ENCODE results near the gene TUT1. TPM values are rescaled to one million over a fixed set of nuclear protein-coding genes. Genes with fewer than 3 reads are reported as not detected.
"Not testable (repeated sequence)": the region's sequence is repeated elsewhere in the genome, so short reads cannot be mapped to it uniquely, and the experiment has no call there.

Gene TUT1
- polyA plus RNA-seq = 18.7 TPM
- long read RNA-seq, donor 1, partial matches to known transcripts = 0 of 1 reads
- long read RNA-seq, donor 1, other reads (novel, unspliced or antisense) = 0 of 1 reads
- long read RNA-seq, donor 2, partial matches to known transcripts = 0 of 6 reads
- long read RNA-seq, donor 2, other reads (novel, unspliced or antisense) = 0 of 6 reads
- long read RNA-seq, donor 3 = 0 reads
- long read RNA-seq, donor 4 = 0 reads
- long read RNA-seq, donor 5, partial matches to known transcripts = 0 of 1 reads
- long read RNA-seq, donor 5, other reads (novel, unspliced or antisense) = 0 of 1 reads
- long read RNA-seq, donor 6, partial matches to known transcripts = 0 of 4 reads
- long read RNA-seq, donor 6, other reads (novel, unspliced or antisense) = 0 of 4 reads
- long read RNA-seq, donor 7, partial matches to known transcripts = 0 of 1 reads
- long read RNA-seq, donor 7, other reads (novel, unspliced or antisense) = 0 of 1 reads
- long read RNA-seq, donor 8, partial matches to known transcripts = 0 of 3 reads
- long read RNA-seq, donor 8, other reads (novel, unspliced or antisense) = 0 of 3 reads
- long read RNA-seq, donor 9, partial matches to known transcripts = 0 of 3 reads
- long read RNA-seq, donor 9, other reads (novel, unspliced or antisense) = 0 of 3 reads
- long read RNA-seq, donor 10, partial matches to known transcripts = 0 of 5 reads
- long read RNA-seq, donor 10, other reads (novel, unspliced or antisense) = 0 of 5 reads
- long read RNA-seq, donor 11, partial matches to known transcripts = 0 of 4 reads
- long read RNA-seq, donor 11, other reads (novel, unspliced or antisense) = 0 of 4 reads

GRCh38 chr11:62591448-62592145, at the start of gene TUT1:
Gene TUT1, minus strand, starts transcription at chr11:62591523. Its CDS starts 38 bp downstream, at chr11:62591485.
- peak within 1 kb of the TSS; percentile 82 for H3K4me3 ChIP-seq (ENCODE audit: low read length)
- H3K27me3 ChIP-seq (ENCODE audit: control insufficient read depth, insufficient read depth, low read length) = no peaks in the 10 kb centered on the region
- H3K4me1 ChIP-seq (ENCODE audit: control insufficient read depth, insufficient read depth, low read length) = peaks cover 12% of the 10 kb centered on the region
- peaks cover 45% of the 10 kb centered on the region for H3K36me3 ChIP-seq (ENCODE audit: control insufficient read depth, insufficient read depth, low read length)
- peak; percentile 98 to 99 for DNase-seq
- WGBS (ENCODE audit: insufficient coverage, low lambda C conversion rate) = no CpG with 5 or more reads among the region's 58 CpGs
- H3K9me3 ChIP-seq (ENCODE audit: control insufficient read depth, low read depth, low read length) = no peaks in the 10 kb centered on the region
- H3K27ac ChIP-seq (ENCODE audit: low read length) = peak within 1 kb of the TSS; percentile 86

GRCh38 chr11:62632492-62632891, 41.2 kb upstream of the TUT1 start:
- Histone ChIP-seq H3K4me3 (ENCODE audit: low read length) (no peak overlapping the region), H3K36me3 (ENCODE audit: control insufficient read depth, insufficient read depth, low read length) (peaks cover 88% of the 10 kb centered on the region), H3K27me3 (ENCODE audit: control insufficient read depth, insufficient read depth, low read length) (no peaks in the 10 kb centered on the region), H3K9me3 (ENCODE audit: control insufficient read depth, low read depth, low read length) (no peaks in the 10 kb centered on the region), H3K27ac (ENCODE audit: low read length) (no peak overlapping the region), H3K4me1 (ENCODE audit: control insufficient read depth, insufficient read depth, low read length) (no peaks in the 10 kb centered on the region)
- DNase-seq = no peak
- no CpG with 5 or more reads among the region's 6 CpGs for WGBS (ENCODE audit: insufficient coverage, low lambda C conversion rate)

- Histone ChIP-seq H3K36me3 (ENCODE audit: control insufficient read depth, insufficient read depth, low read length) (peaks cover 74% of the 10 kb centered on the region), H3K9me3 (ENCODE audit: control insufficient read depth, low read depth, low read length) (no peaks in the 10 kb centered on the region)
Measured at GRCh38 chr11:62627713-62628112, 36.4 kb upstream of the TUT1 start.

GRCh38 chr11:62622476-62623089, 31.3 kb upstream of the TUT1 start:
- peak overlapping the region; percentile 93 for H3K4me3 ChIP-seq (ENCODE audit: low read length)

More at GRCh38 chr11:62627713-62628112, 36.4 kb upstream of the TUT1 start:
- no peak for DNase-seq
- Histone ChIP-seq H3K27ac (ENCODE audit: low read length) (no peak overlapping the region), H3K27me3 (ENCODE audit: control insufficient read depth, insufficient read depth, low read length) (no peaks in the 10 kb centered on the region), H3K4me1 (ENCODE audit: control insufficient read depth, insufficient read depth, low read length) (no peaks in the 10 kb centered on the region), H3K4me3 (ENCODE audit: low read length) (no peak overlapping the region)
- WGBS (ENCODE audit: insufficient coverage, low lambda C conversion rate) = no CpG with 5 or more reads among the region's 3 CpGs

GRCh38 chr11:62621567-62622470, 30.5 kb upstream of the TUT1 start, which contains the start of gene B3GAT3:
Gene B3GAT3, minus strand, starts transcription at chr11:62621986. Its CDS starts 39 bp downstream, at chr11:62621947.
- H3K27ac ChIP-seq (ENCODE audit: low read length) = peak within 1 kb of the TSS; percentile 82
- H3K9me3 ChIP-seq (ENCODE audit: control insufficient read depth, low read depth, low read length) = no peaks in the 10 kb centered on the region
- H3K4me3 ChIP-seq (ENCODE audit: low read length) = peak within 1 kb of the TSS; percentile 93
- peak; percentile 98 for DNase-seq
- H3K27me3 ChIP-seq (ENCODE audit: control insufficient read depth, insufficient read depth, low read length) = no peaks in the 10 kb centered on the region
- H3K36me3 ChIP-seq (ENCODE audit: control insufficient read depth, insufficient read depth, low read length) = peaks cover 27% of the 10 kb centered on the region
- peaks cover 10% of the 10 kb centered on the region for H3K4me1 ChIP-seq (ENCODE audit: control insufficient read depth, insufficient read depth, low read length)
- WGBS (ENCODE audit: insufficient coverage, low lambda C conversion rate) = no CpG with 5 or more reads among the region's 77 CpGs

More at GRCh38 chr11:62622476-62623089, 31.3 kb upstream of the TUT1 start:
- no peak for DNase-seq
- no peaks in the 10 kb centered on the region for H3K9me3 ChIP-seq (ENCODE audit: control insufficient read depth, low read depth, low read length)
- 80% methylated on average over 2 of the region's 7 CpGs for WGBS (ENCODE audit: insufficient coverage, low lambda C conversion rate)
- peaks cover 25% of the 10 kb centered on the region for H3K36me3 ChIP-seq (ENCODE audit: control insufficient read depth, insufficient read depth, low read length)
- H3K27ac ChIP-seq (ENCODE audit: low read length) = peak overlapping the region; percentile 82
- no peaks in the 10 kb centered on the region for H3K27me3 ChIP-seq (ENCODE audit: control insufficient read depth, insufficient read depth, low read length)
- peaks cover 10% of the 10 kb centered on the region for H3K4me1 ChIP-seq (ENCODE audit: control insufficient read depth, insufficient read depth, low read length)

- Histone ChIP-seq H3K27me3 (ENCODE audit: control insufficient read depth, insufficient read depth, low read length) (no peaks in the 10 kb centered on the region), H3K4me3 (ENCODE audit: low read length) (peak overlapping the region; percentile 93), H3K36me3 (ENCODE audit: control insufficient read depth, insufficient read depth, low read length) (peaks cover 27% of the 10 kb centered on the region), H3K9me3 (ENCODE audit: control insufficient read depth, low read depth, low read length) (no peaks in the 10 kb centered on the region), H3K27ac (ENCODE audit: low read length) (peak overlapping the region; percentile 82), H3K4me1 (ENCODE audit: control insufficient read depth, insufficient read depth, low read length) (peaks cover 10% of the 10 kb centered on the region)
- no peak for DNase-seq
- WGBS (ENCODE audit: insufficient coverage, low lambda C conversion rate) = 0% methylated on average over 2 of the region's 8 CpGs
Measured at GRCh38 chr11:62621027-62621566, 29.8 kb upstream of the TUT1 start.

- Histone ChIP-seq H3K36me3 (ENCODE audit: control insufficient read depth, insufficient read depth, low read length) (peaks cover 26% of the 10 kb centered on the region), H3K4me1 (ENCODE audit: control insufficient read depth, insufficient read depth, low read length) (peaks cover 39% of the 10 kb centered on the region)
- no CpG with 5 or more reads among the region's 14 CpGs for WGBS (ENCODE audit: insufficient coverage, low lambda C conversion rate)
- not testable (repeated sequence) for DNase-seq; H3K9me3 ChIP-seq (ENCODE audit: control insufficient read depth, low read depth, low read length); H3K27me3 ChIP-seq (ENCODE audit: control insufficient read depth, insufficient read depth, low read length); H3K27ac ChIP-seq (ENCODE audit: low read length); H3K4me3 ChIP-seq (ENCODE audit: low read length)
Measured at GRCh38 chr11:62616957-62617356, 25.6 kb upstream of the TUT1 start.

- Histone ChIP-seq H3K9me3 (ENCODE audit: control insufficient read depth, low read depth, low read length) (no peaks in the 10 kb centered on the region), H3K36me3 (ENCODE audit: control insufficient read depth, insufficient read depth, low read length) (peaks cover 26% of the 10 kb centered on the region), H3K27ac (ENCODE audit: low read length) (no peak overlapping the region), H3K27me3 (ENCODE audit: control insufficient read depth, insufficient read depth, low read length) (no peaks in the 10 kb centered on the region), H3K4me3 (ENCODE audit: low read length) (no peak overlapping the region), H3K4me1 (ENCODE audit: control insufficient read depth, insufficient read depth, low read length) (peaks cover 45% of the 10 kb centered on the region)
- DNase-seq = no peak
- no CpG with 5 or more reads among the region's 7 CpGs for WGBS (ENCODE audit: insufficient coverage, low lambda C conversion rate)
Measured at GRCh38 chr11:62615521-62615920, 24.2 kb upstream of the TUT1 start.

GRCh38 chr11:62614275-62614674, 23.0 kb upstream of the TUT1 start:
- no peaks in the 10 kb centered on the region for H3K9me3 ChIP-seq (ENCODE audit: control insufficient read depth, low read depth, low read length)
- peak; percentile 69 to 78 for DNase-seq
- H3K36me3 ChIP-seq (ENCODE audit: control insufficient read depth, insufficient read depth, low read length) = peaks cover 32% of the 10 kb centered on the region
- H3K27me3 ChIP-seq (ENCODE audit: control insufficient read depth, insufficient read depth, low read length) = no peaks in the 10 kb centered on the region
- no peak overlapping the region for H3K4me3 ChIP-seq (ENCODE audit: low read length)
- peak overlapping the region; percentile 78 for H3K27ac ChIP-seq (ENCODE audit: low read length)
- WGBS (ENCODE audit: insufficient coverage, low lambda C conversion rate) = no CpG with 5 or more reads among the region's 8 CpGs
- peaks cover 40% of the 10 kb centered on the region for H3K4me1 ChIP-seq (ENCODE audit: control insufficient read depth, insufficient read depth, low read length)
